A673 (cell line): ENCODE results near the gene ADAM8. TPM values are rescaled to one million over a fixed set of nuclear protein-coding genes. Genes with fewer than 3 reads are reported as not detected.

Experiments
- BruUV-seq: library from RNA; stranded (reverse); fragments of 400-500 nt; replicated peaks from 2 replicates; lab custom pipeline; 2021; lab: Mats Ljungman, UMichigan
- CTCF ChIA-PET: fragments of 300-600 bp; sonication (Branson Sonifier 250); formaldehyde crosslinking; loops from one replicate; lab custom pipeline; 2022; ENCODE audit warnings: antibody characterized with exemption; lab: Charles Lee
- POLR2A ChIA-PET: fragments of 300-600 bp; sonication (Branson Sonifier 250); formaldehyde crosslinking; loops from one replicate; lab custom pipeline; 2022; ENCODE audit warnings: antibody characterized with exemption; ENCODE audit not compliant: low non-redundant PET; lab: Charles Lee
- DNase-seq: peaks from one replicate; pipeline ENCODE4 v3.0.0-alpha.2; 2015; ENCODE audit warnings: low spot score
- H3K27ac ChIP-seq: fragments of 200-600 bp; sonication (generic); 2 replicates; pipeline ENCODE4 v1.5.1; 2016; ENCODE audit warnings: mixed run types, low read depth, mild to moderate bottlenecking, mixed read lengths, antibody characterized with exemption, low read length; ENCODE audit not compliant: poor library complexity, severe bottlenecking
- H3K27me3 ChIP-seq: fragments of 200-600 bp; sonication (generic); replicated peaks from 2 replicates; pipeline ENCODE4 v1.6.1; 2017; ENCODE audit warnings: mixed run types, low read depth, mild to moderate bottlenecking, mixed read lengths, antibody characterized with exemption, low read length; ENCODE audit not compliant: insufficient read depth, poor library complexity
- H3K36me3 ChIP-seq: fragments of 200-600 bp; sonication (generic); 2 replicates; pipeline ENCODE4 v1.6.1; 2016; ENCODE audit warnings: mixed run types, mild to moderate bottlenecking, mixed read lengths, antibody characterized with exemption, low read length; ENCODE audit not compliant: insufficient read depth, poor library complexity, severe bottlenecking
- H3K4me1 ChIP-seq: fragments of 200-600 bp; sonication (generic); 2 replicates; pipeline ENCODE4 v1.6.1; 2017; ENCODE audit warnings: mixed run types, mild to moderate bottlenecking, mixed read lengths, antibody characterized with exemption, low read length; ENCODE audit not compliant: insufficient read depth, poor library complexity, severe bottlenecking
- H3K4me3 ChIP-seq: fragments of 200-600 bp; sonication (generic); 2 replicates; pipeline ENCODE4 v1.5.1; 2016; ENCODE audit warnings: low read depth, mixed run types, mild to moderate bottlenecking, mixed read lengths, low read length; ENCODE audit not compliant: poor library complexity, severe bottlenecking
- H3K9me3 ChIP-seq: fragments of 200-600 bp; sonication (generic); 2 replicates; pipeline ENCODE4 v1.6.1; 2016; ENCODE audit warnings: mixed run types, low read depth, mild to moderate bottlenecking, mixed read lengths, antibody characterized with exemption, low read length; ENCODE audit not compliant: poor library complexity, severe bottlenecking
- CTCF ChIP-seq: fragments of 300-800, 200-600 bp; sonication (generic); conservative IDR thresholded peaks from 2 replicates; pipeline ENCODE4 v1.5.1; 2017; ENCODE audit warnings: low read depth, mild to moderate bottlenecking, antibody characterized with exemption, low read length, moderate library complexity, mixed read lengths
- EZH2 ChIP-seq: fragments of 200-600 bp; sonication (generic); IDR thresholded peaks from 2 replicates; pipeline ENCODE4 v1.6.1; 2017; ENCODE audit warnings: borderline replicate concordance, low read depth, mild to moderate bottlenecking, mixed read lengths, antibody characterized with exemption, low read length; ENCODE audit not compliant: poor library complexity, severe bottlenecking
- intact Hi-C: fragments of 100-400 bp; cut with micrococcal nuclease; formaldehyde crosslinking; loops from one replicate; pipeline ENCODE4 v1.10.0; 2022; ENCODE audit not compliant: unreplicated experiment
- total RNA-seq: library from RNA; stranded (reverse); gene quantifications from 2 replicates; pipeline ENCODE4 v1.2.3, GENCODE V29; 2021

Gene ADAM8
- total RNA-seq, 1 experiment from 2014 or later, result 1.2 TPM

- Histone ChIP-seq H3K27ac (no peak overlapping the region), H3K9me3 (no peaks in the 10 kb centered on the region), H3K4me1 (no peaks in the 10 kb centered on the region), H3K4me3 (no peak overlapping the region), H3K27me3 (peaks cover 46% of the 10 kb centered on the region), H3K36me3 (no peaks in the 10 kb centered on the region)
- BruUV-seq, result no TSS peak
- intact Hi-C loops, result no loop called here
- ChIA-PET CTCF (no interaction called here), POLR2A (no interaction called here)
- DNase-seq, result no peak
- TF ChIP-seq EZH2 (no peak), CTCF (no peak)
Observed at GRCh38 chr10:133218891-133219290, 57.8 kb downstream of the ADAM8 start.

- no peaks in the 10 kb centered on the region for H3K9me3 ChIP-seq
- peaks cover 45% of the 10 kb centered on the region for H3K27me3 ChIP-seq
- no TSS peak for BruUV-seq
- ChIA-PET POLR2A (no interaction called here), CTCF (no interaction called here)
- TF ChIP-seq CTCF (no peak), EZH2 (no peak)
- DNase-seq, result no peak
- intact Hi-C loops, result no loop called here
- H3K4me1 ChIP-seq, result no peaks in the 10 kb centered on the region
- no peak overlapping the region for H3K4me3 ChIP-seq
- H3K36me3 ChIP-seq, result no peaks in the 10 kb centered on the region
- no peak overlapping the region for H3K27ac ChIP-seq
Observed at GRCh38 chr10:133217800-133218589, 58.7 kb downstream of the ADAM8 start.

- no peak for DNase-seq
- no peaks in the 10 kb centered on the region for H3K4me1 ChIP-seq
- H3K4me3 ChIP-seq, result no peak overlapping the region
- no peaks in the 10 kb centered on the region for H3K9me3 ChIP-seq
- CTCF ChIA-PET, result no interaction called here
- BruUV-seq, result no TSS peak
- H3K36me3 ChIP-seq, result no peaks in the 10 kb centered on the region
- peaks cover 45% of the 10 kb centered on the region for H3K27me3 ChIP-seq
- TF ChIP-seq CTCF (no peak), EZH2 (no peak)
- POLR2A ChIA-PET, result no interaction called here
- H3K27ac ChIP-seq, result no peak overlapping the region
- intact Hi-C loops, result no loop called here
Observed at GRCh38 chr10:133216776-133217175, 59.9 kb downstream of the ADAM8 start.
